Measurements from ENCODE around the gene GDI2. TPM values are rescaled to one million over a fixed set of nuclear protein-coding genes. Genes with fewer than 3 reads are reported as not detected.
A peak's percentile ranks its signal among the peaks of the same experiment; 100 is the strongest.
"Not testable (repeated sequence)": the region's sequence is repeated elsewhere in the genome, so short reads cannot be mapped to it uniquely, and the experiment has no call there.

The GDI2 gene
- total RNA-seq = 100 to 1,000 TPM; 218 to 220 TPM

- Mint-ChIP-seq H3K4me1 (peaks cover 57% of the 10 kb centered on the region), H3K27ac (peak within 1 kb of the TSS; percentile 87), H3K36me3 (ENCODE audit: low read depth) (peaks cover 27% of the 10 kb centered on the region), H3K27me3 (no peaks in the 10 kb centered on the region), H3K4me3 (peak within 1 kb of the TSS; percentile 92), H3K9me3 (no peaks in the 10 kb centered on the region)
- POLR2A ChIA-PET = interaction anchor here (0.6 to 2.8 kb wide), 43 partner anchors 8 to 730 kb away, joined by 3 to 42 read pairs (median 4); partner anchors contain the start of genes ANKRD16, FBH1, IL15RA and TASOR2
- CTCF ChIA-PET = interaction anchor here (0.7 to 1.6 kb wide), 6 partner anchors 29 to 201 kb away, joined by 3 to 5 read pairs (median 4); partner anchors contain the start of genes ANKRD16 and FBH1
- peak; percentile 97 for DNase-seq
Measured at GRCh38 chr10:5813341-5814109, at the start of gene GDI2. TSS of gene GDI2 (minus strand) at chr10:5813434. CDS start at chr10:5813258, 176 bp downstream.

GRCh38 chr10:5862360-5862961 lies 49.2 kb upstream of the GDI2 start:
- Mint-ChIP-seq H3K36me3 (ENCODE audit: low read depth) (no peaks in the 10 kb centered on the region), H3K27ac (no peak overlapping the region), H3K27me3 (no peaks in the 10 kb centered on the region), H3K9me3 (no peaks in the 10 kb centered on the region), H3K4me1 (peaks cover 2% of the 10 kb centered on the region), H3K4me3 (no peak overlapping the region)
- ChIA-PET POLR2A (interaction anchor here (2.3 kb wide), 1 partner anchor 27 kb away, joined by 6 read pairs; the partner anchor contains the start of genes ANKRD16 and FBH1), CTCF (interaction anchor here (0.7 to 1.0 kb wide), 3 partner anchors 10 to 240 kb away, joined by 3 to 5 read pairs (median 4); no protein-coding TSS in a partner anchor)
- DNase-seq = no peak

GRCh38 chr10:5860066-5860465 lies 46.8 kb upstream of the GDI2 start:
- Mint-ChIP-seq H3K27me3 (peaks cover 1% of the 10 kb centered on the region), H3K27ac (no peak overlapping the region), H3K4me3 (no peak overlapping the region), H3K36me3 (ENCODE audit: low read depth) (no peaks in the 10 kb centered on the region), H3K4me1 (no peaks in the 10 kb centered on the region), H3K9me3 (no peaks in the 10 kb centered on the region)
- DNase-seq = no peak
- CTCF ChIA-PET = interaction anchor here (0.7 kb wide), 1 partner anchor 408 kb away, joined by 3 read pairs; no protein-coding TSS in a partner anchor
- POLR2A ChIA-PET = no interaction called here

- Mint-ChIP-seq H3K27ac (no peak overlapping the region), H3K36me3 (ENCODE audit: low read depth) (no peaks in the 10 kb centered on the region), H3K27me3 (peaks cover 4% of the 10 kb centered on the region), H3K9me3 (no peaks in the 10 kb centered on the region), H3K4me3 (no peak overlapping the region), H3K4me1 (no peaks in the 10 kb centered on the region)
- ChIA-PET POLR2A (no interaction called here), CTCF (interaction anchor here (1.6 kb wide), 1 partner anchor 15 kb away, joined by 4 read pairs; no protein-coding TSS in a partner anchor)
- DNase-seq = no peak
Measured at GRCh38 chr10:5858811-5859210, 45.6 kb upstream of the GDI2 start.

GRCh38 chr10:5856701-5857004 lies 43.4 kb upstream of the GDI2 start:
- Mint-ChIP-seq H3K4me1 (no peaks in the 10 kb centered on the region), H3K36me3 (ENCODE audit: low read depth) (no peaks in the 10 kb centered on the region), H3K27me3 (peaks cover 4% of the 10 kb centered on the region), H3K9me3 (no peaks in the 10 kb centered on the region), H3K4me3 (no peak overlapping the region), H3K27ac (no peak overlapping the region)
- CTCF ChIA-PET = no interaction called here
- POLR2A ChIA-PET = no interaction called here
- no peak for DNase-seq

GRCh38 chr10:5855979-5856700 lies 42.9 kb upstream of the GDI2 start:
- POLR2A ChIA-PET = no interaction called here
- H3K4me3 Mint-ChIP-seq = no peak overlapping the region
- H3K27me3 Mint-ChIP-seq = peaks cover 4% of the 10 kb centered on the region
- H3K4me1 Mint-ChIP-seq = no peaks in the 10 kb centered on the region
- CTCF ChIA-PET = no interaction called here
- H3K36me3 Mint-ChIP-seq (ENCODE audit: low read depth) = no peaks in the 10 kb centered on the region
- no peak overlapping the region for H3K27ac Mint-ChIP-seq
- no peak for DNase-seq
- no peaks in the 10 kb centered on the region for H3K9me3 Mint-ChIP-seq

- no peaks in the 10 kb centered on the region for H3K36me3 Mint-ChIP-seq (ENCODE audit: low read depth)
- peaks cover 4% of the 10 kb centered on the region for H3K27me3 Mint-ChIP-seq
- no peaks in the 10 kb centered on the region for H3K4me1 Mint-ChIP-seq
- ChIA-PET CTCF (no interaction called here), POLR2A (interaction anchor here (0.6 kb wide), 1 partner anchor 41 kb away, joined by 3 read pairs; the partner anchor contains the start of gene GDI2)
- H3K9me3 Mint-ChIP-seq = no peaks in the 10 kb centered on the region
- no peak for DNase-seq
- no peak overlapping the region for H3K4me3 Mint-ChIP-seq
- no peak overlapping the region for H3K27ac Mint-ChIP-seq
Measured at GRCh38 chr10:5854131-5854475, 40.9 kb upstream of the GDI2 start.

GRCh38 chr10:5846667-5847066 lies 33.4 kb upstream of the GDI2 start:
- H3K27me3 Mint-ChIP-seq; DNase-seq; CTCF ChIA-PET; H3K27ac Mint-ChIP-seq; H3K4me3 Mint-ChIP-seq; H3K36me3 Mint-ChIP-seq (ENCODE audit: low read depth); H3K9me3 Mint-ChIP-seq: not testable (repeated sequence)
- POLR2A ChIA-PET = interaction anchor here (0.6 kb wide), 1 partner anchor 7 kb away, joined by 3 read pairs; no protein-coding TSS in a partner anchor
- peaks cover 10% of the 10 kb centered on the region for H3K4me1 Mint-ChIP-seq

GRCh38 chr10:5844345-5845055 lies 31.3 kb upstream of the GDI2 start:
- Mint-ChIP-seq H3K9me3 (no peaks in the 10 kb centered on the region), H3K27ac (no peak overlapping the region), H3K36me3 (ENCODE audit: low read depth) (no peaks in the 10 kb centered on the region), H3K4me3 (no peak overlapping the region), H3K4me1 (peaks cover 10% of the 10 kb centered on the region), H3K27me3 (peaks cover 5% of the 10 kb centered on the region)
- ChIA-PET POLR2A (interaction anchor here (0.9 to 1.9 kb wide), 4 partner anchors 9 to 69 kb away, joined by 3 to 7 read pairs (median 3); partner anchors contain the start of gene GDI2), CTCF (interaction anchor here (1.0 to 1.2 kb wide), 3 partner anchors 14 to 215 kb away, joined by 3 to 4 read pairs (median 4); no protein-coding TSS in a partner anchor)
- DNase-seq = no peak

- Mint-ChIP-seq H3K27ac (no peak overlapping the region), H3K9me3 (no peaks in the 10 kb centered on the region), H3K4me1 (peaks cover 10% of the 10 kb centered on the region), H3K27me3 (peaks cover 5% of the 10 kb centered on the region), H3K36me3 (ENCODE audit: low read depth) (no peaks in the 10 kb centered on the region), H3K4me3 (no peak overlapping the region)
- DNase-seq = no peak
- POLR2A ChIA-PET = interaction anchor here (0.8 to 1.9 kb wide), 4 partner anchors 9 to 30 kb away, joined by 3 to 7 read pairs (median 3); partner anchors contain the start of gene GDI2
- CTCF ChIA-PET = interaction anchor here (0.7 to 1.2 kb wide), 4 partner anchors 14 to 214 kb away, joined by 3 to 4 read pairs (median 4); no protein-coding TSS in a partner anchor
Measured at GRCh38 chr10:5843686-5844344, 30.6 kb upstream of the GDI2 start.

- POLR2A ChIA-PET = no interaction called here
Measured at GRCh38 chr10:5841965-5842364, 28.7 kb upstream of the GDI2 start.

More at GRCh38 chr10:5841965-5842364, 28.7 kb upstream of the GDI2 start:
- peaks cover 5% of the 10 kb centered on the region for H3K27me3 Mint-ChIP-seq
- DNase-seq = no peak
- CTCF ChIA-PET = interaction anchor here (0.6 kb wide), 1 partner anchor 28 kb away, joined by 3 read pairs; no protein-coding TSS in a partner anchor
- H3K4me3 Mint-ChIP-seq = no peak overlapping the region
- no peaks in the 10 kb centered on the region for H3K36me3 Mint-ChIP-seq (ENCODE audit: low read depth)
- no peak overlapping the region for H3K27ac Mint-ChIP-seq
- peaks cover 10% of the 10 kb centered on the region for H3K4me1 Mint-ChIP-seq
- no peaks in the 10 kb centered on the region for H3K9me3 Mint-ChIP-seq
